Effector memory CD4-positive, alpha-beta T cell (primary cell): Measurements from ENCODE around the gene GRP.

ENCODE experiments used
- DNase-seq, 3 donors: peaks; one replicate each; pipeline ENCODE4 v3.0.0-alpha.2; 2020
- H3K27ac ChIP-seq: 2 replicates; pipeline ENCODE4 v1.7.0; 2013; ENCODE audit warnings: mild to moderate bottlenecking, low read length, moderate library complexity; ENCODE audit not compliant: insufficient read depth, poor library complexity, severe bottlenecking
- H3K27me3 ChIP-seq: replicated peaks from 2 replicates; pipeline ENCODE4 v1.7.0; 2013; ENCODE audit warnings: mild to moderate bottlenecking, low read length; ENCODE audit not compliant: insufficient read depth, control insufficient read depth, poor library complexity, severe bottlenecking
- H3K36me3 ChIP-seq: 2 replicates; pipeline ENCODE4 v1.7.0; 2013; ENCODE audit warnings: mild to moderate bottlenecking, low read length, moderate library complexity; ENCODE audit not compliant: control insufficient read depth, insufficient read depth
- H3K4me1 ChIP-seq: 2 replicates; pipeline ENCODE4 v1.7.0; 2013; ENCODE audit warnings: low read length, mild to moderate bottlenecking; ENCODE audit not compliant: control insufficient read depth, insufficient read depth, poor library complexity, severe bottlenecking
- H3K4me3 ChIP-seq: 2 replicates; pipeline ENCODE4 v1.7.0; 2013; ENCODE audit warnings: low read length, low read depth, mild to moderate bottlenecking; ENCODE audit not compliant: insufficient read depth, poor library complexity, severe bottlenecking
- H3K9me3 ChIP-seq: 2 replicates; pipeline ENCODE4 v1.7.0; 2013; ENCODE audit warnings: mild to moderate bottlenecking, low read length, moderate library complexity; ENCODE audit not compliant: control insufficient read depth
- total RNA-seq, 3 donors: gene quantifications; one replicate each; lab custom pipeline; 2026; lab: John Stamatoyannopoulos, UW

The GRP gene
- 0 reads per million in 3 donors for total RNA-seq

DNA sequence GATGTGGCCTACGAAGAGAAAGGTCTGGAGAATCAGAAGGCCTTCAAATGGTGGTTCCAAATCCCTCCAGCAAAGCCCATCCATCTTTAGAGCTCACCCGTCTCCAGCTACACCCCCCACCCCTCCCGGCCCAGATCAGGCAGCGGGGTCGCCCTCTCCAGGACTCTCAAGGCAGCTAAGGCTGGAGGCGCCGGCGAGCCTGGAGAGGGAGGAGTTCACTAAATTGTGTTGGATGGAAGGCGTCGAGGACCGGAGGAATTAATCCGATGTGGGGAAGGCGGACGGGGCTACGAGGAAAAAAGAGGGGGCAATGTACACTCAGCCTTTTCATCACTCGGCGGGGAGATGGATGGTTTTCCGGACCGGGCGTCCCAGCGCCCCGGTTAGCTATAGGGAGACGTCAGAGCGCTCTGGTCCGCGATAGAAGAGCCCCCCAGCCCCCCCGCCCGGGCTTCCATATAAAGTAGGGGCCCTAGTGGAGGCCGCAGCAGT, at the start of gene GRP:
TSS of gene GRP (plus strand) at position 487 of the 492 bp plus-strand sequence. CDS start 108 bp downstream, outside the sequence.
- H3K27me3 ChIP-seq = peaks cover 21% of the 10 kb centered on the region
- no peak for DNase-seq

DNA sequence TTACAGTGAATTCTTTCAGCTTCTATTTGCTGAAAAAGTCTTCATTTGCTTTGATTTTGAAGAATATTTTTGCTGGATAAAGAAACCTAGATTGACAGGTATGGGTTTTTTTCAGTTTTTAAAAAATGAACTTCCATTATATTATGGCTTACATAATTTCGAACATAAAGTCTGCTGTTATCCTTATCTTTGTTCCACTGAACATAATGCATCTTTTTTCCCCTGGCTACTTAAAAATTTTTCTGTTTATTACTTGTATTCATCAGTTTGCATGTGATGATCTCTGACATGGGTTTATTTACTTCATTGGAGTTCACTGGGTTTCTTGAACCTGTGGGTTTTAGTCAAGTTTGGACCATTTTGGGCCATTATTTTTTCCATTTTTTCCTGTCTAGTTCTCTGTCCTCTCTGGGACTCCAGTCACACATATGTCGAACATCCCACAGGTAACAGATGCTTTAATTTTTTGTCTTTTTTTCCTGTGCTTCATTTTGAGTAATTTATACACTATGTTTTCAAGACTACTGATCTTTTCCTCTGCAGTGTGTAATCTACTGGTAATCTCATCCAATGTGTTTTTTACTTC, 47.2 kb upstream of the GRP start:
- H3K4me1 ChIP-seq = no peaks in the 10 kb centered on the region
- H3K27ac ChIP-seq = no peak overlapping the region
- DNase-seq = no peak
- H3K9me3 ChIP-seq = no peaks in the 10 kb centered on the region
- no peaks in the 10 kb centered on the region for H3K36me3 ChIP-seq
- no peak overlapping the region for H3K4me3 ChIP-seq
- H3K27me3 ChIP-seq = no peaks in the 10 kb centered on the region

More for the DNA sequence above, at the start of gene GRP:
- Histone ChIP-seq H3K27ac (no peak within 1 kb of the TSS), H3K36me3 (no peaks in the 10 kb centered on the region), H3K4me3 (no peak within 1 kb of the TSS), H3K9me3 (no peaks in the 10 kb centered on the region), H3K4me1 (no peaks in the 10 kb centered on the region)

DNA sequence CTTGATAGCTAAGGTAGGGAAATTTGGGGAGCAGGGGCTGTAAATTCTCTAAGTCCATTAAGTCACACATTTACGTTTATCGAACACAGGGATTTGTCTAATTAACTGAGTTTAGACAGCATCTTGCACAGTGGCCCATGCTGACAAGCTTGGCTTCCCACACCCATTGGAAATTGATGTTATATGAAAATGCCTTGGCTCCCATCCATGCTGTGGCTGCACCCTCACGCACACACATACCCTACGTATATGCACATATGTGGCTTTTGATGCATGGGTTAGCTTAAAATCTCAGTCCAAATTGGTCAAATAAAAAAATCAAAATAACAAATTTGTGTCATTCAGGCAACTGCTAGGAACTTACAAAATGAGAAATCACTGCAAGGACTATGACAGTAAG, 42.5 kb upstream of the GRP start:
- no peaks in the 10 kb centered on the region for H3K27me3 ChIP-seq
- no peaks in the 10 kb centered on the region for H3K9me3 ChIP-seq
- H3K36me3 ChIP-seq = no peaks in the 10 kb centered on the region
- no peak for DNase-seq
- no peaks in the 10 kb centered on the region for H3K4me1 ChIP-seq
- H3K4me3 ChIP-seq = no peak overlapping the region
- H3K27ac ChIP-seq = no peak overlapping the region

DNA sequence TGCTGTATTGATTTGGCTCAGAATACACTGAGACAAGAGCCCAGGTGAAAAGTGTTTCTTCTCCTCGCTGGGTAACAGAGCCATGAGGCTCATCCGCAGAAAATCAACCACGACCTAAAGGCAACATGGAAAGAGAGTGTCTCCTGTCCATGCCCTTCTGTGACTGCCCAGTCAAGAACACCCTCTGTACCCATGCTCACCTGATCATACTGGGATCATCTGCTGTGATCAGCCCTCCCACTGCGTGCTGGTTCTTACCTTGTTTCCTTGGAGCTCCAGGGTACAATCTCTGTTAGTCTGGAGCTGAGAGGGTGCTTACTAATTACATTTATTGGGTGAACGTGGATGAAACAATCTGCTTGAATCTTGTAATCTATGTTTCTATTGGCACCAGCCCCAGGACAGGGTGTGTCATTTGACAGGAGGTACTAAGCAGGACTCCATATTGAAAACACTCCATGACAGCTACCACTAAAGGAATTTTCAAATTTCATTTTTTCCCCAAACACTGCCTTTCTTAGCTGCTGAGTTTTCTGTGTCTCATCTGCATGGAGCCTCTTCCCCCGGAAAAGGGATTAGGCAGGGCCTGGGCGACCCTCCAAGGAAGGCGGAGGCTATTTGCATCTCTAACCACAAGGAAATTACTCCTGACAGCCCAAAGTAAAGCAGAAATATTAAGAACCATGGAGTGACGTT, 39.7 kb upstream of the GRP start:
- H3K4me3 ChIP-seq = no peak overlapping the region
- no peaks in the 10 kb centered on the region for H3K36me3 ChIP-seq
- no peaks in the 10 kb centered on the region for H3K4me1 ChIP-seq
- no peak overlapping the region for H3K27ac ChIP-seq
- H3K27me3 ChIP-seq = no peaks in the 10 kb centered on the region
- no peak for DNase-seq
- H3K9me3 ChIP-seq = no peaks in the 10 kb centered on the region

DNA sequence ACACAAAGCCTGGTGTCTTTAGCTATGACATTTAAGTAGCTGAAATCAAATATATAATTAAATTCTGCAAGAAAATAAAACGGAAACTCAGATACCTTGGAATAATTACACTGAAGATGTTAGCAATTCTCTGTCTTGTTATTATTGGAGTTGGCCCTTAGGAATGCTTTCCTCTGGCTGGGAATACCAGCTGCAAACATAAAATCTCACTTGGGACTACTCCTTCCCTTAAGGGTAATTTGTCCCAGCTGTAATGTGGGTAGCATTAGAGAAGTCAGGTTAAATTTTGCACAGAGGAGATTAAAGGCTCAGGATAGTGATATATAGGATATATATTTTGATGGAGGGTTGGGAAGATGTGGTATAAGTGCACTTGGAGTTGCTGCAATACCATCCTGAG, 37.3 kb upstream of the GRP start:
- Histone ChIP-seq H3K4me1 (no peaks in the 10 kb centered on the region), H3K27ac (no peak overlapping the region), H3K27me3 (no peaks in the 10 kb centered on the region), H3K36me3 (no peaks in the 10 kb centered on the region), H3K9me3 (no peaks in the 10 kb centered on the region), H3K4me3 (no peak overlapping the region)
- DNase-seq = no peak

DNA sequence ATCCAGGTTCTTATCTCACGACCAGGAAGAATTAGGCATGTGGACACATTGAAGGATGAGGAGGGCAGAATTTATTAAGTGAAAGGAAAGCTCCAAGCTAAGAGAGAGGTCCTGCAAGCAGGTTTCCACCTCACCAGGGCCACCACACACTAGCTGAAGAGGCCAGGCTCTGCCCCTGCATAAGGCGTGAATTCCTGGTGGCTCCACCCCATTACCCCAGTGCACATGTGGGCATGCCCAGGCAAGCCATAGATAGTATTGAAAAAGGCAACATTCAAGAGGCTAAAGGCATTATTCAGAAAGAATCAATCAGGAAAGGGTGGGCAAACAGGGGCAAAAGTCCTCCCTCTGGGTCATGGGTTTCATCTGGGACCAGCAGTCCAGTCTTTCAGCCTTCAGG, 30.9 kb upstream of the GRP start:
- Histone ChIP-seq H3K27ac (no peak overlapping the region), H3K9me3 (no peaks in the 10 kb centered on the region), H3K4me1 (no peaks in the 10 kb centered on the region), H3K27me3 (no peaks in the 10 kb centered on the region), H3K4me3 (no peak overlapping the region), H3K36me3 (no peaks in the 10 kb centered on the region)
- no peak for DNase-seq

DNA sequence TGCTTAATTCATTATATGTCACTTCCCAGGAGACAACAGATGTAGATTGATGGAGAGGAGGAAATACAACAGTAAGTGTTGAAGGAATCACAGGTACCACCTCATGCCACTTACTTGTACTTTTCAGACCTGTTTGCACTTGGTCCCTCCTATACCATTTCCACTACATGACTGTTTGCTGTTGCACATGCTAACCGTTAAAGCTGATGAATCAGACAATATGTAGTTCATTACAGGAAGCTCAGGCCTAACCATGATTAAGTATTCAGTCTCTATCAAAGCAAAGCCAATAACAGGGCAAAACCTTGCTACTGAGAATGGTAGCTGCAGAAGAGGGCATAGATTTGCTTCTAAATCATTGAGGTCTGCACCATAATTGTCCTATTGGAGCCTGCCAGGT, 30.2 kb upstream of the GRP start:
- DNase-seq = no peak
- no peaks in the 10 kb centered on the region for H3K36me3 ChIP-seq
- H3K9me3 ChIP-seq = no peaks in the 10 kb centered on the region
- H3K4me3 ChIP-seq = no peak overlapping the region
- H3K27ac ChIP-seq = no peak overlapping the region
- H3K4me1 ChIP-seq = no peaks in the 10 kb centered on the region
- H3K27me3 ChIP-seq = no peaks in the 10 kb centered on the region

DNA sequence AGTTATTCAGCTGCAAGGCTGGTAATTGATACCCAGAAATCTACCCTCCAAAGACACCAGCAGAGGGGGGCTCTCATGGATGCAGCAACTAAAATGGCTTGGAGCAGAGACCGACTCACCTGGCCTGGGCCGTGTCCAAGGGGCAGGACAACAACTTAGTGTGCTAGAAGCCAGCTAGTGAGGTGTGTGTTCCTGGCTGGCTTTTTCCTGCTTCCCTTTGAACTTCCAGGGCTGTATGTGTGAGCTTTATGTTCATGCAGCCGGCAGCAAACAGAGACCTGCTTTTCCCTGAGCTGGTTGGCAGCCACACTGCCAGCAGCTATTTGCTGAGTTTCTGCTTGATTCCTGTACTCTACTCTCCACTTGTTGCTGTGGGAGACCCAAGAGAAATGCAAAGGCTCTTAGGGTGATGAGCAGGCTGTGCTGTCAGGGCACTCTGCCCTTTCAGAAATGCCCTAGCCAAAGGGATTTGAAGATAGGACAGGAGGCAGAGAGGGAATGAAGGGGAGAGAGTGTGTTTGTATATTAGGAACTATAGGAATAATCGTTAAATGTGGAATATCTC, 23.7 kb upstream of the GRP start:
- DNase-seq = no peak
- H3K27me3 ChIP-seq = no peaks in the 10 kb centered on the region
- no peaks in the 10 kb centered on the region for H3K4me1 ChIP-seq
- H3K9me3 ChIP-seq = no peaks in the 10 kb centered on the region
- no peak overlapping the region for H3K27ac ChIP-seq
- no peaks in the 10 kb centered on the region for H3K36me3 ChIP-seq
- no peak overlapping the region for H3K4me3 ChIP-seq

DNA sequence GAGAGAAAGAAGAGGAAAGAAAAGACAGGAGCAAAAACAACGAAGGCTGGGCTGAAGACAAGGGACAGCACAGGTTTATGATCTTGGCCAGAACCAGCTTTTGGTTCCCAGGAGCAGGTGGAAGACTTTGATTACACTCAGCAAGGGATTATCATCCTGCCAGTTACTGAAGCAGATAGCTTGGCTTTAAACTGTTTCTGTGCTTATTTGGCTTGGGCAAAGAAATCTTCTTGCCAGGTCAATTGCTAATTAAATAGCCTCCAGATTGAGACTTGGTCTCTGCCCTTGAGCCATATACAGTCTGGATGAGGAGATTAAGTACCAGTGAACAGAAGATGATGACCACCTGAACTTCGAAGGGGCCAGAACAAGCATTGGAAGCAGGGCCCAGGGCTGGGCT, 22.3 kb upstream of the GRP start:
- Histone ChIP-seq H3K4me1 (no peaks in the 10 kb centered on the region), H3K27ac (no peak overlapping the region), H3K36me3 (no peaks in the 10 kb centered on the region), H3K9me3 (no peaks in the 10 kb centered on the region), H3K4me3 (no peak overlapping the region), H3K27me3 (no peaks in the 10 kb centered on the region)
- no peak for DNase-seq

DNA sequence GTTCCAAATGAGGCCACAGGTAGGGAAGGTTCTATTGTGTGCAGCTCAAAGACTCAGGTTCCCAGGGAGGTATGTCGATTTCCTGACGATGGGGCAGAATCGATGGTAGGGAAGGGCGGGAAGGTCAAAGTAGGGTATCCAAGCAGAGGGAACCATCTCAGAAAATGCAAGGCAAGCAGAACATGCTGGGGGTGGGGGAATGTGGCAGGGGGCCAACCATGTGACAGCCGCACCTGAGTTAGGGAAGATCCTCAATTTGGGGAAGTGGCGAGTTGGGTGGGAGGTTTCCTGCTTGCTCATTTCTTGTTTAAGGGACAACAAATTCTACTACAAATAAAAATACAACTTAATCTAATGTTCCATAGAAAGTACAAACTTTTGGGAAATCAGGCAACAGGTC, 21.7 kb upstream of the GRP start:
- no peaks in the 10 kb centered on the region for H3K9me3 ChIP-seq
- H3K27me3 ChIP-seq = no peaks in the 10 kb centered on the region
- H3K27ac ChIP-seq = no peak overlapping the region
- H3K4me1 ChIP-seq = no peaks in the 10 kb centered on the region
- H3K36me3 ChIP-seq = no peaks in the 10 kb centered on the region
- H3K4me3 ChIP-seq = no peak overlapping the region
- DNase-seq = no peak
